HEK293T (cell line): ENCODE results near the gene LMX1A.

Source experiments
- CTCF ChIA-PET: fragments of 350-600 bp; formaldehyde crosslinking; extraction: SDS; loops from one replicate; lab custom pipeline; 2021; ENCODE audit warnings: antibody characterized with exemption, inconsistent platforms; lab: Yijun Ruan, JAX
- POLR2A ChIA-PET: fragments of 350-600 bp; formaldehyde crosslinking; extraction: SDS; loops from one replicate; lab custom pipeline; 2020; ENCODE audit warnings: antibody characterized with exemption, inconsistent platforms; lab: Yijun Ruan, JAX
- DNase-seq: peaks from one replicate; pipeline ENCODE4 v3.0.0; 2012; ENCODE audit warnings: mixed read lengths; ENCODE audit errors: extremely low spot score
- ARNT ChIP-seq: fragments of 450-650 bp; IDR thresholded peaks from 2 replicates; pipeline ENCODE4 v1.6.1; 2017; ENCODE audit warnings: mild to moderate bottlenecking
- BHLHE40 ChIP-seq: fragments of 450-650 bp; IDR thresholded peaks from 2 replicates; pipeline ENCODE4 v1.6.1; 2016; ENCODE audit warnings: mild to moderate bottlenecking, moderate library complexity, borderline replicate concordance
- CTBP1 ChIP-seq: fragments of 450-650 bp; IDR thresholded peaks from 2 replicates; pipeline ENCODE4 v1.6.1; 2016; ENCODE audit warnings: borderline replicate concordance
- ELF4 ChIP-seq: fragments of 450-650 bp; IDR thresholded peaks from 2 replicates; pipeline ENCODE4 v1.6.1; 2017; ENCODE audit warnings: antibody characterized with exemption
- FOXA1 ChIP-seq: fragments of 450-650 bp; IDR thresholded peaks from 2 replicates; pipeline ENCODE4 v1.6.1; 2016; ENCODE audit warnings: mild to moderate bottlenecking
- FOXK2 ChIP-seq: fragments of 450-650 bp; IDR thresholded peaks from 2 replicates; pipeline ENCODE4 v1.6.1; 2016; ENCODE audit warnings: mild to moderate bottlenecking
- FOXM1 ChIP-seq: fragments of 450-650 bp; IDR thresholded peaks from 2 replicates; pipeline ENCODE4 v1.6.1; 2017; ENCODE audit warnings: mild to moderate bottlenecking, borderline replicate concordance
- HDGF ChIP-seq: fragments of 450-650 bp; IDR thresholded peaks from 2 replicates; pipeline ENCODE4 v1.6.1; 2017; ENCODE audit warnings: antibody characterized with exemption, borderline replicate concordance
- L3MBTL2 ChIP-seq: fragments of 450-650 bp; conservative IDR thresholded peaks from 2 replicates; pipeline ENCODE4 v1.6.1; 2016; ENCODE audit warnings: mild to moderate bottlenecking
- LEF1 ChIP-seq: fragments of 450-650 bp; IDR thresholded peaks from 2 replicates; pipeline ENCODE4 v1.6.1; 2017; ENCODE audit warnings: mild to moderate bottlenecking, borderline replicate concordance
- NFRKB ChIP-seq: fragments of 450-650 bp; IDR thresholded peaks from 2 replicates; pipeline ENCODE4 v1.6.1; 2016; ENCODE audit warnings: mild to moderate bottlenecking, moderate library complexity
- PKNOX1 ChIP-seq: fragments of 450-650 bp; IDR thresholded peaks from 2 replicates; pipeline ENCODE4 v1.6.1; 2016
- SP1 ChIP-seq: fragments of 450-650 bp; IDR thresholded peaks from 2 replicates; pipeline ENCODE4 v1.6.1; 2017
- SUZ12 ChIP-seq: fragments of 450-650 bp; IDR thresholded peaks from 2 replicates; pipeline ENCODE4 v1.6.1; 2016; ENCODE audit warnings: mild to moderate bottlenecking
- TARDBP ChIP-seq: fragments of 450-650 bp; IDR thresholded peaks from 2 replicates; pipeline ENCODE4 v1.6.1; 2016
- ZNF384 ChIP-seq: fragments of 450-650 bp; IDR thresholded peaks from 2 replicates; pipeline ENCODE4 v1.6.1; 2016

LMX1A gene

GRCh38 chr1:165296205-165296604, 60.3 kb downstream of the LMX1A start:
- POLR2A ChIA-PET: no interaction called here

GRCh38 chr1:165290148-165290547, 66.4 kb downstream of the LMX1A start:
- no peak for DNase-seq
- ChIA-PET POLR2A (interaction anchor here (0.6 kb wide), 1 partner anchor 633 kb away, joined by 3 read pairs; no protein-coding TSS in a partner anchor), CTCF (no interaction called here)
- TF ChIP-seq TARDBP (no peak), FOXM1 (no peak), FOXK2 (no peak)

More at GRCh38 chr1:165296205-165296604, 60.3 kb downstream of the LMX1A start:
- TF ChIP-seq BHLHE40 (no peak), ZNF384 (no peak), FOXK2 (no peak), HDGF (no peak), CTBP1 (no peak), ARNT (no peak), SUZ12 (no peak), NFRKB (no peak), PKNOX1 (no peak), FOXA1 (no peak), SP1 (no peak), LEF1 (no peak), TARDBP (no peak), L3MBTL2 (no peak), FOXM1 (no peak), ELF4 (no peak)
- no peak for DNase-seq
- CTCF ChIA-PET: no interaction called here

GRCh38 chr1:165289556-165289955, 67.0 kb downstream of the LMX1A start:
- POLR2A ChIA-PET: no interaction called here
- CTCF ChIA-PET: no interaction called here
- TF ChIP-seq PKNOX1 (no peak), NFRKB (no peak), L3MBTL2 (no peak), BHLHE40 (no peak), SP1 (no peak), FOXK2 (no peak), TARDBP (no peak), SUZ12 (no peak), ZNF384 (no peak), CTBP1 (no peak), LEF1 (no peak), FOXA1 (no peak), ELF4 (no peak), FOXM1 (no peak), ARNT (no peak), HDGF (no peak)
- no peak for DNase-seq

- ChIA-PET CTCF (interaction anchor here (0.6 to 1.4 kb wide), 2 partner anchors 31 to 79 kb away, joined by 3 to 4 read pairs; no protein-coding TSS in a partner anchor), POLR2A (no interaction called here)
- DNase-seq: peak; percentile 51
- no peak for TF ChIP-seq HDGF
- TF ChIP-seq ARNT: no peak
- no peak for TF ChIP-seq FOXM1
- no peak for TF ChIP-seq PKNOX1
- TF ChIP-seq CTBP1: no peak
- TF ChIP-seq SP1: no peak
- no peak for TF ChIP-seq LEF1
- TF ChIP-seq ELF4: no peak
- TF ChIP-seq FOXA1: no peak
- no peak for TF ChIP-seq BHLHE40
- no peak for TF ChIP-seq L3MBTL2
- no peak for TF ChIP-seq ZNF384
- no peak for TF ChIP-seq TARDBP
- TF ChIP-seq SUZ12: no peak
- TF ChIP-seq FOXK2: no peak
Observed at GRCh38 chr1:165288350-165289120, 68.0 kb downstream of the LMX1A start.

DNA sequence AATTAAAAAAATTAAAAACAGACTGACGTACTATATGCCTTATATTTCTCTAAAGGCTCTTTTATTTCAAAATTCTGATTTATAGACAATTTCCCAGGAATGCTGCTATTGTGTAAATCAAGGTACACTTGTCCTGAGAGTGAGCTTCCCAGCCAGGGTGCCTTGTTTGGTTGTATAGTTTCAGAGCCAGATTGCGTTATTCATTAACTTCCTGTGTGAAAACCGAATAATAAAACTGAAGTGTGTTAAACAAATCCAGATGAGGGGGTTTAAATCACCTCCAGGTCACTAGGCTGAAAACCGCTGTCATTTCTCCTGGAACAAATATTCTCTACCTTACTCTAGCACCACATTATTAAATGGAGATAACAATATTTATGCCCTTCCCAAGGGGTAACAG, 68.7 kb downstream of the LMX1A start:
- ChIA-PET POLR2A (no interaction called here), CTCF (interaction anchor here (1.4 kb wide), 1 partner anchor 30 kb away, joined by 4 read pairs; no protein-coding TSS in a partner anchor)
- no peak for DNase-seq
- no peak for TF ChIP-seq BHLHE40
- TF ChIP-seq CTBP1: no peak
- TF ChIP-seq ARNT: no peak
- no peak for TF ChIP-seq TARDBP
- TF ChIP-seq SUZ12: no peak
- TF ChIP-seq FOXA1: no peak
- no peak for TF ChIP-seq PKNOX1
